Activated CD4-positive, alpha-beta T cell treated with anti-CD3 and anti-CD28 coated beads, Interleukin-2, Interleukin-4, amounts not matched to agents 100 ng/mL and 50 ng/mL, durations not matched to agents 16 hours and 8 hours (primary cell): ENCODE results near the gene RLN3.
"Not testable (repeated sequence)": the region's sequence is repeated elsewhere in the genome, so short reads cannot be mapped to it uniquely, and the experiment has no call there.

Experiments used
- DNase-seq: peaks from one replicate; pipeline ENCODE4 v3.0.0-alpha.2; 2020; ENCODE audit warnings: low spot score

The RLN3 gene

DNA sequence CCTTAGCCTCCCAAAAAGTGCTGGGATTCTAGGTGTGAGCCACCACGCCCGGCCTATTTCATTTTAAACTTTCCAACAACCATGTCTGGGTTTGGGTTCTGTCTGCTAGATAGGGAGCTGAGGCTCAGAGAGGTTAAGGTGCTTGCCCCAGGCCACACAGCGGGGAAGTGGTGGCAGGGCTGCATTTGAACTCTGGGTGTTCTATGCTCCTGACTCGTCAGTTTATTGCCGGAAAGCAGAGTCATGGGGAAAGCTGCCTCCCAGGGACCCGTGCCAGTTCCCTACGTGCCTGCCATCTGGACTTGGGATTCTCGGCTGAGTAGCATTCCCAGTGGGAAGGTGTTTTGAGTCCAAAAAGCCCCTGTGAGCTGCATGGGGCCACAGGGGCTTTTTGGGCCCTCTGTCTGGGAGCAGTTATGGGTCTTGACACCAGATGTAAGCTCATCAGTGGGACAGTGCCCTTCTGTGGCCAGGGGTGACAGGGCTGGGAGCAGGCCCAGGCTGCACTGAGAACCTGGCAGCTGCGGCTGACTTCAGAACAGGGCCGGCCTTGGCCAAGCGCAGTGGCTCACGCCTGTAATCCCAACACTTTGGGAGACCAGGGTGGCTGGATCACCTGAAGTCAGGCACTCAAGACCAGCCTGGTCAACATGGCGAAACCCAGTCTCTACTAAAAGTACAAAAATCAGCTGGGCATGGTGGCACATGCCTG lies 32.8 kb upstream of the RLN3 start:
- DNase-seq: no peak

DNA sequence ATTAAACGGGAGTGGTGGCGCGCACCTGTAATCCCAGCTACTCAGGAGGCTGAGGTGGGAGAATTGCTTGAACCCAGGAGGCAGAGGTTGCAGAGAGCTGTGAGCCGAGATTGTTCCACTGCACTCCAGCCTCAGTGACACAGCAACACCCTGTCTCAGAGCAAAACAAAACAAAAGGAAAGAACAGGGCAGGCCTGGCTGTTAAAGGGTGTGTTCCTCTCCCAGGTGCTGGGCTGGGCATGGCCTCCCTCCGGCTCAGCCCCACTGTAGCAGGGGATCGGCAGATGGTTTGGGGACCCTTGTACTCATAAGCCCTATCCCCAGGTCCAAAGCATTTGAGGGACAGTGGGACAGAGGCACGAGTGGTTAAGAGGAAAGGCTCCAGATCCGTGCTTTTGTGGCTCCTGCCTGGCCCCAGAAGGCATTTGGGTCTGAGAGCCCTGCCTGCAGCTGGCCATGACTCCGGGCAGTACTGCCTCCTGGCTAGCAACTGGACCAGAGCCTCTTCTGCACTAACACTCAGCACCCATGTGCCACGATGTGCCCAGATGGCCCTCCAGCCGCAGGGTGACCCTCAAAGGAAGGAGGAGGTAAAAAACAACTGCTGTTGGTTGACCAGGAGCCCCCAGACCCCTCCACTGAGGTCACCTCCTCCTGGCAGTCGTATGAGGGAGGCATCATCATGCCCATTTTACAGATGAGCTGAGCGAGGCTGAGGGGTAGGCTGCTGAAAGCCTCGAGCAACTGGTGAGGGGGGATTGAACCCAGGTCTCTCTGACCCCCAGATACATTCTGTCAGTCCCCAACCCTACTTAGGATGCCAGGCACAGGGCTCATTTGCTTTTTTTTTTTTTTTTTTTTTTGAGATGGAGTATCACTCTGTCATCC lies 31.8 kb upstream of the RLN3 start:
- no peak for DNase-seq

GRCh38 chr19:13996928-13997630 lies 30.9 kb upstream of the RLN3 start:
- DNase-seq: no peak

DNA sequence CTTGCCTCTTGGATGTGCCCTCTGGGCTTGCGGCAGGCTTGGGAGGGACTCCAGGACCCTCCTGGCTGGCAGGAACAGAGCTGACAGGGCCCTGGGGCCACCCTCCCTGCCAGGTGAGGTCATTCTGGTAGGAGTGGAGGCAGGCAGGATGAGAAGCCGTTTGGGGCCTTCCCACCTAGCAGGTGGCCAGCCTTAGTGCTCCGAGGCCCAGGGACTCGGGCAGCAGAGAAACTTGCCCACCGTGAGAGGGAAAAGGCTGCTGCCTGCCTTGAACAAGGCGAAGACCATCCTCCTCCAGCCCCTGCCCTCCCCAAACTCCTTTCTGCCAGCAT lies 30.4 kb upstream of the RLN3 start:
- no peak for DNase-seq

GRCh38 chr19:13998426-13998825 lies 29.5 kb upstream of the RLN3 start:
- DNase-seq: no peak

DNA sequence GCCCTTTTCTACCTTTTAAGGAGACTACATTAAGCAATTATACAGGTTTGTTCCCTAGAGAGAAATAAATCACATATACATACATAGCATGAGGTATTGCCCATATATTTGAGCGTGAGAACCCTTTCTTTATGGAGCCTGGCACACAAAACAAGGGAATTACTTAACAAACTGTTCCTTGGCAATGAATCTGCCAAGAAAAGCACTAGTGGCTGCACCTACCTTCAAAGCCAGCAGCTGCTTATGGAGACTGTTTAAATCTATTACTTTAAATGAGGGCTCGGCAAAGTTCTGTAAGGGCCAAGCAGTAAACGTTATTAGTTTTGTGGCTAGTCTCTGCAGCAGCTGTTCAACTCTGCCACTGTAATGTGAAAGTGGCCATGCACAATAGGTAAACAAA lies 28.9 kb upstream of the RLN3 start:
- no peak for DNase-seq

GRCh38 chr19:14000691-14001375 lies 27.1 kb upstream of the RLN3 start:
- no peak for DNase-seq

DNA sequence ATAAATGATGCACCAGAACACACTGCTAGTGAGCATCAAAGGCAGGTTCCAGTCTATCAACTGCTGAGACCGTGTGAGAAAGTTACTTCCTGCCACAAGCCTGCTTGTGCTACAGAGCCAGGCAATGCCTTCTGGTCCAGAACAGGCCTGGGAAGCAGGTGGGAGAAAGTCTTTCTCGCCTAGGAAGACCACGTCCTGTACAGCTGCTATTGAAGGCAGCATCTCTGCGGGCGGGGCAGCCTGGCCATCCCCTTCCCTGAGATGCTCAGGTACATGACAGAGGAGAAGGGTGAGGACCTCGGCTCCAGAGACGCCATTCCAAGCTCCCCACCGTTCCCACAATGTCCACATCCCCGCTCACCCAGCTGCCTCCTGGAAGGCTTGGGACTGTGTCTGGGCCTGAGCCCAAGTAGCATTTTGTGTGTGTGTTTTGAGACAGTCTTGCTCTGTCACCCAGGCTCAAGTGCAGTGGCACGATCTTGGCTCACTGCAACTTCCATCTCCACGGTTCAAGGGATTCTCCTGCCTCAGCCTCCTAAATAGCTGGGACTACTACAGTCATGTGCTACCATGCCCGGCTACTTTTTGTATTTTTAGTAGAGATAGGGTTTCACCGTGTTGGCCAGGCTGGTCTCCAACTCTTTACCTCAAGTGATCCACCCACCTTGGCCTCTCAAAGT lies 25.2 kb upstream of the RLN3 start:
- no peak for DNase-seq

DNA sequence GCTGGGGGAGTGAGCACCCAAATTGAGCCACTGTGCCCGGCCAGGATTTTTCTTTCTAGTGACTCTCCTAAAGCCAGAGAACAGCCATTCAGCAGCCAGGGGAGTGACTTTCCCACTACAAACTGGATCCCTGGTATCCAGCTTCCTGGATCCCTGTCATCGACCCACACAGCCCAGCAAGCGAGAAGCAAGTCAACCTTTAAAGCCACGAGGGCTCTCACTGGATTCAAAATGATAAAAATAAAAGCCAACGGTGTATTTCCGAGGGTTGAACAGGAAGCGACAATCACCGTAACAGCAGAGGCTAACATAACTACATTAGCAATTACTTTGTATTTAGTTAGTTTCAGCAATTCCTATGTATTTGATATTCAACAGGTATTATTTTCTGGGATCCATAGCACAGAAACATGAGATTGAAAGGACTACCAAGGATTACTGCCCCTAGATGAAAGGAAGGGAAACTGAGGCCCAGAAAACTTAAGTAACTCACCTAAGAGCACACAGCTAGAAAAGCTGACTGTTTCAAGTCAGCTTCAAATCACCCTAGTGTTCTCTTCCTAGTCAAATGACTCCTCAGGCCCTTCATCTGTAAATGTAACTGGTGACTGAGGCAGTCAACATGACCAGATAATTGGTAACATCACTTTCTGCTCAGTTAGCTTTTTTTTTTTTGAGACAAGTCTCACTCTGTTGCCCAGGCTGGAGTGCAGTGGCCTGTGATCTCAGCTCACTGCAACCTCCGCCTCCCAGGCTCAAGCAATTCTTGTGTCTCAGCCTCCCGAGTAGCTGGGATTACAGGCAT lies 24.5 kb upstream of the RLN3 start:
- no peak for DNase-seq

GRCh38 chr19:14004619-14005348 lies 23.2 kb upstream of the RLN3 start:
- no peak for DNase-seq

DNA sequence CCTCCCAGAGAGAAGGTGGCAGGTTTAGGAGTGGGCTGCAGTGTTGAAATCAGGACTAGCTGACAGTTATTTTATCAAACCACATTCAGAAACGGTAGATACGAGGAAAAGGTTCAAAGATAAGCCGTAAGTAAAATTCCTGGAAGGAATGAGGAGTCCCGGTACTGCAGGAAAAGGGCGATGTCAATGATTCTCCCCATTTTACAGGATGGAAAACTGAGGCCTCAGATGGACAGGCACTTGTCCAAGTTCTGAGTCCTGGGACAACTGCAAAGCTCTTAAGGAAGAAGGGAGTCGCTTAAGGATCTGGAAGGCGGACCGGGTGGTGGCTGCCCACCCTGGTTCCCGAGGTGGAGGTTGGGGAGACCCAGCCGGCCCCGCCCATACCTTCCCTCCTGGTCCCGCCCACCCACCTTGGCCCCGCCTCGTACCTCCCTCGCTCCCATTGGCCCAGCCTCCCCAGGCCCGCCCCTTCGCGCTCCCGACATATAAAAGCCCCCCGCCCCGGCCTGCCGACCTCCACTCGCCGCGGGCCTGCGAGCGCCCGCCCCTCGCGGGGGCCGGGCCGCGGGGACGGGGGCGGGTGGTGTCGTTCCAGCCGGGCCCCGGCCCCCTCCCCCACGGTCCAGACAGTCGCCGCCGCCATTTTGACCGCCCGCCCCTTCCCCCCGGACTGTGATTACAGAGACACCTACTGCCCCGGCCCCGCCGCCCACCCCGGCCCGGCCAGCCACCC lies 22.4 kb upstream of the RLN3 start:
- DNase-seq: peak; percentile 95

GRCh38 chr19:14006085-14006765 lies 21.7 kb upstream of the RLN3 start, which contains the start of gene RFX1:
Gene RFX1, minus strand, starts transcription at chr19:14006320. Its CDS starts 12,477 bp downstream, at chr19:13993843.
- peak; percentile 99 for DNase-seq

GRCh38 chr19:14006766-14007562 lies 21.0 kb upstream of the RLN3 start:
- DNase-seq: no peak

- DNase-seq: no peak
Measured at GRCh38 chr19:14012378-14012915, 15.5 kb upstream of the RLN3 start.

DNA sequence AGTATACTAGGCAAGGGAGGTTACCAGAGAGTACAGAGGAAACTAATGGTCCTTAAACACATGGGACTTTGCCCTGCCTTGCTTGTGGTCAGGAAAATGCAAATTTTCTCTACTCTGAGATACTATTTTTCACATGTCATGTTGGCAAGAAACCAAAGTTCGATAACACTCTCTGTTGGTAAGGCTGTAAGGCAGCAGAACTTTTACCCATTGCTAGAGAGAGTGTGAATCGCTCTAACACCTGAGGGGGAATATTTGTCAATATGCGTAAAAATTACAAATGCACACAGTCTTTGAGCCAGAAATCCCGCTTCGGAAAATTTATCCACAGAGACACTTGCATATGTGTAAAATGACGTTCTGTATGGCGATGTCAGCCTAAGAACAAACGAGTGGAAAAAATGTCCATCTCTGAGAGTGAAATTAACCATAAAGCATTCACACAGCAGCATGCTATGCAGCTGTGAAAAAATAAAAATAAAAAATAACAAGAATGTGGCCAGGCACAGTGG lies 12.4 kb upstream of the RLN3 start:
- no peak for DNase-seq

GRCh38 chr19:14019100-14019499 lies 8.8 kb upstream of the RLN3 start:
- no peak for DNase-seq

DNA sequence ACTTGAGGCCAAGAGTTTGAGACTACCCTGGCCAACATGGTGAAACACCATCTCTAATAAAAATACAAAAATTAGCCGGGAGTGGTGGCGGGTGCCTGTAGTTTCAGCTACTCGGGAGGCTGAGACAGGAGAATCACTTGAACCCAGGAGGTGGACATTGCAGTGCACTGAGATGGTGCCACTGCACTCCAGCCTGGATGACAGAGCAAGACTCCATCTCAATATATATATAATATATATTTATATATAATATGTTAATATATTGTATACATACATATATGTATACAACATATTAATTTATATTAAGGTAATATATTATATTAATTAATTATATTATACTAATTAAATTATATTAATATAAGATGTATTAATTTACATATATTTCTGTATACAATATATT lies 8.2 kb upstream of the RLN3 start:
- DNase-seq: not testable (repeated sequence)
